Amygdala (tissue), 56 donors: ENCODE data around the gene STUB1.

Experiments
- DNase-seq, 56 donors: peaks; one replicate each; lab custom pipeline; 2025; lab: John Stamatoyannopoulos, UW

Gene STUB1

DNA sequence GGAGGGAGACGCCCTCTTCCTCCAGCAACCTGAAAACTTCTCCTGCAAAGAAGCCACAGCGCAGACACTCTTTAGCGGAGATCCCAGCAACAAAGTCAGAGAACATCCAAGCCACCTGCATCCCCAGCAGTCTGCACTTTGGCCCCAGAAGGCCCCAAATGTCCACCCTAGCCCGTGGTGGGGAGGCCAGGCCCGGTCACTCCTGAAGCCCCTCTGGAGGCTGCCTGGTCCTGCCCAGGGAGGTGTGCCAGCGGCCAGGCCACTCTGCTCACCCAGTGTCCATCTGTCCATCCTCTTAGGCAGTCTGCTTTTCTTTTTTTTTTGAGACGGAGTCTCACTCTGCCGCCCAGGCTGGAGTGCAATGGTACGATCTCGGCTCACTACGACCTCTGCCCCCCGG, 52.1 kb downstream of the STUB1 start:
- no peak for DNase-seq
